HG03060 (cell line): Measurements from ENCODE around the gene KRTAP10-8.
"Not testable (repeated sequence)": the region's sequence is repeated elsewhere in the genome, so short reads cannot be mapped to it uniquely, and the experiment has no call there.

ENCODE experiments used
- ATAC-seq: cut with Tn5 transposase; IDR thresholded peaks from one replicate; pipeline ENCODE4 v1.9.1; 2021; ENCODE audit warnings: low read depth, moderate number of reproducible peaks; ENCODE audit not compliant: unreplicated experiment

Gene KRTAP10-8

DNA sequence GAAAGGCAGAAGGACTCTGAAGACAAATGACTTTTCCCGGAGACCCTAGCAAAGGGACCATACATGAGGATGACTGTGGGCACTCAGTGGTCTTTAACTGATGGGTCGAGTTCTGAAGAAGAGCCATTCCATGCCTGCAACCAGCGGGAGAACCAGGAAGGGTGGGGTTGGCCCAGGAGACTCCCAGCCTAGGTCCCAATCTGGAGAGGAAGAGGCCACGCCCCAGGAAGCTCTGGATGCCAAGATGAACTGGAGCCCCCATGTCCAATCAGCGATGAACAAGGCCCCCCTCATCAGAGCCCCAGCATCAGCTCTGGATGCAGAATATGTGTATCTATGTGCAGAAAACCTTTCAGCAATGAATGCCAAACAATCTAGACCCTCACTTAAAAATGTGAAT lies 28.9 kb downstream of the KRTAP10-8 start:
- ATAC-seq: no peak

DNA sequence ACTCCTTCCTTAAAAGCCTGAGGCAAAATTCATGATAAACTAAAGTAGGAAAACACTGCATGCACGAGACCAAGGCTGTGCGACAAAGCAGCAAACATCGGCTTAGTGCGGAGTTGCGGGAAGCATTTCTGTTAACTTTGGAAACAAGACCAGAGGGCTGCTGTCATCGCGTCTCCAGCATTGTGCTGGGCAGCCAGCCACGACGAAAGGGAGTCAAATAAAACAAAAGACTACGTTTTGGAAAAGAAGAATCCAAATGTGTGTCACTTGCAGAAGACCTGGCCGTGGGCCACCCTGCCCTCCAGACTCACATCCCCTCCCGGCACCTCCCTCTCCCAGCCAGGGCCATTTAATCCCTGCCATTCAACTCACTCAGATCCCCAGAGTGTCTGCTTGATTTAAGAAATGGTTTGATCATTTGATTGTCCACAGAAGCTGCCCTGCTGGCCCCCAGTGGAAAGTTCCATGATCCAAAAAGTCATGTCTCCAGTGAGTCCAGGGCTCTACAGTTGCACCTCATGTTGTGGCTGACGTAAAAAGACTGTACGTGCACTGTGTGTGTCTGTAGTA lies 31.9 kb downstream of the KRTAP10-8 start:
- ATAC-seq: no peak

DNA sequence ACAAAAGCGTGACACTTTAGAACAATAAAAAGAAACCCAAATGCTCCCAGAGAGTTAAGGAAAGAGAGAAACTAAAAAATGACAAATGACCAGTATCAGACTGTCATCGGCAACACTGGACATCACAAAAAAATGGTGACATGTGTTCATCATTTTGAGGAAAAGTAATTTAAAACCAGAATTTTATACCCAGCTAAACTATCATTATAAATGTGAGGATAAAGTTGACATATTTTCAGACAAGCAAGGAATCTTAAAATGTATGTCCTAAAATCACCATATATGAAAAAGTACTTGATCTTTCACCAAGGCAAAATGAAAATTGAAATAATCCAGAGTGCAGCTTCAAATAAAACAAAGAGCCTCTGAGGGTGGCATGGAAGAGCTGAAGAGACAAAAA lies 33.0 kb downstream of the KRTAP10-8 start:
- no peak for ATAC-seq

DNA sequence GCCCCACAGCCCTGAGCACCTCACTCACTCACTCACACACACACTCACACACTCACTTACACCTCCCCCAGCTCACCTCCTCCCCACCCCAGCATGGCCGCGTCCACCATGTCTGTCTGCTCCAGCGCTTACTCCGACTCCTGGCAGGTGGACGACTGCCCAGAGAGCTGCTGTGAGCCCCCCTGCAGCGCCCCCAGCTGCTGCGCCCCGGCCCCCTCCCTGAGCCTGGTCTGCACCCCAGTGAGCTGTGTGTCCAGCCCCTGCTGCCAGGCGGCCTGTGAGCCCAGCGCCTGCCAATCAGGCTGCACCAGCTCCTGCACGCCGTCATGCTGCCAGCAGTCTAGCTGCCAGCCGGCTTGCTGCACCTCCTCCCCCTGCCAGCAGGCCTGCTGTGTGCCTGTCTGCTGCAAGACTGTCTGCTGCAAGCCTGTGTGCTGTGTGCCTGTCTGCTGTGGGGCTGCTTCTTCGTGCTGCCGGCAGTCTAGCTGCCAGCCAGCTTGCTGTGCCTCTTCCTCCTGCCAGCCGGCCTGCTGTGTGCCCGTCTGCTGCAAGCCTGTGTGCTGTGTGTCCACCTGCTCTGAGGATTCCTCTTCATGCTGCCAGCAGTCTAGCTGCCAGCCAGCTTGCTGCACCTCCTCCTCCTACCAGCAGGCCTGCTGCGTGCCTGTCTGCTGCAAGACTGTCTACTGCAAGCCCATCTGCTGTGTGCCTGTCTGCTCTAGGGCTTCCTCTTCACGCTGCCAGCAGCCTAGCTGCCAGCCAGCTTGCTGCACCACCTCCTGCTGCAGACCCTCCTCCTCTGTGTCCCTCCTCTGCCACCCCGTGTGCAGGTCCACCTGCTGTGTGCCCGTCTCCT lies 34.7 kb downstream of the KRTAP10-8 start, which contains the start of gene KRTAP10-11:
Gene KRTAP10-11, plus strand, starts transcription at position 49 of the 856 bp plus-strand sequence. Its CDS starts 45 bp downstream, at position 94.
- not testable (repeated sequence) for ATAC-seq

DNA sequence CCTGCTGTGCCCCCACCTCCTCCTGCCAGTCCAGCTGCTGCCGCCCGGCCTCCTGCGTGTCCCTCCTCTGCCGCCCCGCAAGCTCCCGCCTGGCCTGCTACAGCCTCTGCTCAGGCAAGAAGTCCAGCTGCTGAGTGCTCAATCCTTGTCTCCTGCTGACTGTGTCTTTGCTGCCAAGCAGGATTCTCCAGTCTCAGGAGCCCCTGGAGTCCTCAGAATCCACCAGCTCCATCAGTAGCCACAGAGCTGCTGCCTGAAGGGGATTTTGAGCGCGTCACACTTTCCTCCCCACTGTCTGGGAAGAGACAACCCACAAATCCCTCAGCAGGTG lies 35.3 kb downstream of the KRTAP10-8 start:
- no peak for ATAC-seq

DNA sequence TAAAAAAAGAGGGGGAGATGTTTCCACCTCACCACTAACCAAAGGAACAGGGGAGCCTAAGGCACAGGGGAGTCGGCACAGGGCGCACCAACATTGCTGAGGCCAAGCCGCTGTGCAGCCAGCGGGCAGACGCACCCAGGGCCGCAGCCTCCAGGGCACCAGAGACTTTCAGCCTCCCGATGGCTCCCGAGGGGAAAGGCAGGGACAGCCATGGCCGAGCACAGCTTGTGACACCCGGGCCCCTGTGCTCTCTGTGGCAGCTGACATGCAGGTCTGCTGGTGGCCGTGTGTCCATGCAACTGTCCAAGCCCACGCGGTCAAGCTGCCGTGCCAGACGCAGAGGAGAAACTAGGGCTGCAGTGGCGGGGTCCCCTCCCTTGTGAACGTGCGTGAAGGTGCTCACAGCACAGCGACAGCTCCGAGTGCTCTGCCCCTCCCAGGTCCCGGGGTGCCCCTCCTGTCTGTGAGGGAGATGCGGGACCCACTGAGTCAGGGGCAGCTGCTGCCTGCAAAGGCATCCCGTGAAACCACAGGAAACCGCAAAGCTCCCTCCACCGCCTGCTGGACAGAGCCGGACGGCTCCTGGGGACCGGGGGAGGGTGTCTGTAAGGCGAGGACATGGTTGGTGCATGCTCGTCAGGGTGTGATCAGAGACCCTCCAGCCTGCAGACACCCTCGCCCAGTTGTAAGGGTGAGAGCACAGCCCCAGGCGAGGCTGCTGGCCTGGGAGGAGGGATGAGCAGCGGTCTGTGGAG lies 36.9 kb downstream of the KRTAP10-8 start:
- ATAC-seq: no peak

DNA sequence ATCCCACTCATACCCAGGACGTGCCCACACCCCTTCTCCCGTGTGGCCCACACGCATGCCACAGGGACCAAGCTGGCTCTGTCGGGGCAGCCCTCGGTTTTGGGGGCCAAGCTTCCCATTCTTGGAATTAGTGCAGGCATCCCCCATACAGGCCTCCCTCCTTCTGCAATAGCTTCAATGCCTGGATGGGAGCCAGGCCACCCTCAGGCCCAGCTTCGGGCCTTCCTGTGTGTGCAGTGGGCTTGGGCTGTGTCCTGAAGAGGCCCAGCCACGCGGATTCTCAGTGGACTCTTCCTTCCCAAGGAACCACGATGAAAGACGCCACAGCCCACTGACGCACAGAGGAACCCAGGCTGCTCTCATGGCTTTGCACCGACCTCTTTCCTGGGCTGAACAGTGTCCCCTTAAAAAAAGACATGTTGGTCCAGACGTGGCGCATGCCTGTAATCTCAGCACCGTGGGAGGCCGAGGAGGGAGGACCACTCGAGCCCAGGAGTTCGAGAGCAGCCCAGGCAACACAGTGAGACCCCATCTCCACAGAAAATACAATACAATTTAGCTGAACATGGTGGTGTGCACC lies 37.7 kb downstream of the KRTAP10-8 start:
- ATAC-seq: no peak

DNA sequence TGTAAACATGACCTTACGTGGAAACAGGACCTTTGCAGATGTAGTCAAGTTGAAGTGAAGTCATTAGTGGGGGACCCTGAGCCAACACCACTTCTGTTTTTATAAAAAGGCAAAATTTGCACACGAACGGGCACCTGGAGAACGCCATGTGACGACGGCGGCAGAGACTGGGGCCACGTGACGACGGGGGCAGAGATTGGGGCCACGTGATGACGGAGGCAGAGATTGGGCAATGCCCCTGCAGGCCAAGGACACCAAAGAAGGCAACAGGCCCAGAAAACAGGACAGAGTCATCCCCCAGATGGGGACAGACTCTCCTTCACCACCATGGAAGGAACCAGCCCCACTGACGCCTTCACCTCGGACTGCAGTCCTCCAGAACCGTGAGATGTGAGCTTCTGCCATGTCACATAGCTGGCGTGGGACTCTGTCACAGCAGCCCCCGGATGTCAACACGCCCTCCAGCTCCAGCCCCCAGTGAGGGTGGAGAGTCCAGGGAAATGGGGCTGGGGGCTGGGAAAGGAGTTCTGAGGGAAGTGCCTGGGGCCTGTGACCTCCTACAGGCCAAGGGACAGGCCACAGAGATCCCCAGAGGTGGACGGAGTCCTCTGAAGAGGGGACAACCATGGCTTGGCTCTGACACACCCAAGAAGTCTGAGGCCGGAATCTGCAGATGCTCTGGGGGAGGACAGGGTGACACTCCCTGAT lies 38.5 kb downstream of the KRTAP10-8 start:
- no peak for ATAC-seq

DNA sequence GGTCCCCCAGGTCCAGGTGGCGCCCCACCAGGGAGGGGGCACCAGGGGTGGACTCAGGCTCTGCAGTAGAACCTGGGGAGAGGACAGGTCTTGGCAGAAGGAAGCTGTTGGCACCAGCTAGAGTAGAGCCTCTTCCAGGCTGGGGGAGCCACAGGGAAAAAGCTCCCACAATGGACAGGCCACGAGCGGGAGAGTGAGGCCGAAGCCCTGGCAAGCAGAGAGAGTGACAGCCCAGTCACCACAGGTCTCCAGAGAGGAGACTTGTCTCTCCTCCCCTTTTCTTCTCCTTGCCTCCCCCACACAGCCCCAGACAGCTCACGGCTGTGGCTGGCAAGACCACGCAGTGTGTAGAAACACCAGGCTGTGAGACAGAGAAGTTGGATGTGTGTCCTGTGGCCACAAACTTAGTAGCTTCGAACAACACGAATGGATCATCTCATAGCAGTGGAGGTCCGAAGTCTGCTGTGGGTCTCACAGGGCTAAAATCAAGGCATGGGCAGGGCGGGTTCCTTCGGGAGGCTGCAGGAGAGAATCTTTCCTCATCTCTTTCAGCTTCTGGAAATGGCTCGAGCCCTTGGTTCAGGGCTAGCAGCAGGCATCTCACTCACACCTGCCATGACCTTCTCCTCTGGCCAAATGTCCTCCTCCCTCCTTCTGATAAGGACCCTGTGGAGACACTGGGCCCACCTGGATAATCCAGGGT lies 39.2 kb downstream of the KRTAP10-8 start:
- ATAC-seq: no peak

DNA sequence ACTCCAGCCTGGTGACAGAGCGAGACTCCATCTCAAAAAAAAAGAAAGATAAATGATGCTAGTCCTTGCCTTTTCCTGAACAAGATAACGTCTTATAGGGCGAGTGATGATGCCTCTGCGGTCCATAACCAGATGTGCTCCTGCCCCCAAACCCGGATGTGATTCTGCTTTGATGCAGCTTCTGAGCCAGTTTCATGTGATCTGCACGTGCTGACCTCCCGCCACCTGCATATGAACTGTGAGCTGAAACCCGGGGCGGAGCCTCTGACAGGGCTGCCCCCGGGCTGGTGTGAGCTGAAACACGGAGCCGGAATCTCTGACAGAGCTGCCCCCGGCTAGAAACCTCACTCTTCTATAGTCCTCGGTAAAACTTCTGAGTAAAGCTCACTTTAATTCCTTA lies 41.2 kb downstream of the KRTAP10-8 start:
- no peak for ATAC-seq

DNA sequence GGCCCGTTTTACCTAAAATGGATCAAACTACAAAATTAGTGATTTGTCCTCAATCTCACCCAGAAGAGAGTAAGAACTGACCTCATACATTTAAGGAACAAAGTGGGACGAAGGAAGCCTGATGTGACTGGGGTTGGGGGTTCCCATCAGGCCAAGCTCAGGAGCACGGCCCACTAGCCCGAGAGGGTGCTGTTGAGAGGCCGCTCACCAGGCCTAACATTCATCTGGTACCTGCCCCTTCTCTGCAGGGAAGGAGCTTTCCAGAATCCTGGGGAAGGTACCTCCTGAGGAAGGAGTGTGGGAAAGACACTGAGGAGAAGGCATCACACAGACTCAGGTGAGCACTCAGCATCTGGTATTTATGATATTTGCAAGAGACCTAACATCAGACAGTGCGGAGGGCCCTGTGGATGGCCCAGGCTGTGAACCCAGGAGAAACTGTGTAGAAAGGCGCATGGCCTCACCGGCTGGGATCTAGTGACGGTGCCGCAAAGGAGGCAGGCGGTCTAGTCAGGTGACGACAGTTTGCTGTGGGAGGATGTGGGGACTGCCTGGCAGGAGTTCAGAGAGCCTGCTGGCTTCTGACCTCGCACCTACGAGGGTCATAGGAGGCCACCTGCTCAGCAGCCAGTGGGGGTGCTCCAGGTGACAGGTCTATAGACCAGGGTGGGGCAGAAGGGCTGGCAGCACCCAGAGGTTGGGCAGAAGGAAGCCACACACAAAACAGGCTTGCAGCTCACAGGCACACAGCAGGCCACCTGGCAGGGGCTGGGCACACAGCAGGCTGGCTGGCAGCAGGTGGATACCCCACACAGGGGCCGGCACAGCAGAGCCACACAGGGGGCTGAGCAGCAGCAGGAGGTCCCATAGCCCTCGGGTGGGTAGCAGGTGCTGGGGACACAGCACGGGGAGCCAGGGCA lies 42.0 kb downstream of the KRTAP10-8 start:
- ATAC-seq: no peak

DNA sequence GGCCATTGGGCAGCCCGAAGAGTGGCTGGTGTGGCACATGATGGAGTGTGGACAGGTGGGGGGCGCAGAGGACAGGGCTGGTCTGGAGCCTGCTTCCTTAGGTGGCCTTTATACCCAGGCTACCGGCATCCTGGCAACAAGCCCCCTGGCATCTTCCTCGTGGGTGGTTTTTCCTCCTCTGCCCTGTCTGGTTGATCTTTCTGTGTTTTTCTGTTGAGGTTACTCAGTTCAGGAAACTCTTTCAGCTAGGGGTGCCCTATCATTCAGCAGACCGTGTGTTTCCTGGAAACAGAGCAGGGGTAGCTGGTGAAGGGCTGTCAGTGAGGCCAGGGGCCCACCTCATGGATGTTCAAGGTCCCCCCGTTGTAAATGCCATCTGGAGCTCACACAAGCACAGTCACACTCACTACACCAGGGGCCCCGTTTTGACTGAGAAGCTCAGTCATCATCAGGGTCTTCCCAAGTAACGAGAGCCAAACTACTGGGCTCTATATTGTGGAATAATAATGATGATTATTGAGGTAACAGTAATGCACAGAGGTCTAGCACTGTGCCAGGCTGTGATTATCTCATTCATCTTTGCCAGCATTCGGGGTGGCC lies 42.8 kb downstream of the KRTAP10-8 start, which contains the start of gene KRTAP12-4:
Gene KRTAP12-4, minus strand, starts transcription at position 84 of the 600 bp plus-strand sequence. Its CDS starts 45 bp downstream, at position 39.
- ATAC-seq: no peak

DNA sequence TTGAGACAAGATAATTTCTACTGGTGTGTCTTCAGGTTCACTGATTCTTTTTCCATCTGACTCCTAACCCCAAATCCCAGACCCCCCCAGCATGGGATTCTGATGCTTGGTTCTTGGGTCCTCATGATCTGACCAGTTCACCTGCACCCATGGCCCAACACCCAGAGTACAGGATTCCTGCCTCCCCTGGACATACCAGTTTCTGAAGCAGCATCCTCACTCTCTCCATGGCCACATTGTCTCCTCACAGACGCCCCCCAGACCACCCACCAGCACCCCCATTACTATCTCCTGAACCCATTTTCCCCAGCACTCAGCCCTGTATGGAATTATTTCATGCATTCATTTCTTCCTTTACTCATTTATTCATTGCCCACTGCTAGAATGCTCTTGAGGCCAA lies 45.0 kb downstream of the KRTAP10-8 start:
- no peak for ATAC-seq

DNA sequence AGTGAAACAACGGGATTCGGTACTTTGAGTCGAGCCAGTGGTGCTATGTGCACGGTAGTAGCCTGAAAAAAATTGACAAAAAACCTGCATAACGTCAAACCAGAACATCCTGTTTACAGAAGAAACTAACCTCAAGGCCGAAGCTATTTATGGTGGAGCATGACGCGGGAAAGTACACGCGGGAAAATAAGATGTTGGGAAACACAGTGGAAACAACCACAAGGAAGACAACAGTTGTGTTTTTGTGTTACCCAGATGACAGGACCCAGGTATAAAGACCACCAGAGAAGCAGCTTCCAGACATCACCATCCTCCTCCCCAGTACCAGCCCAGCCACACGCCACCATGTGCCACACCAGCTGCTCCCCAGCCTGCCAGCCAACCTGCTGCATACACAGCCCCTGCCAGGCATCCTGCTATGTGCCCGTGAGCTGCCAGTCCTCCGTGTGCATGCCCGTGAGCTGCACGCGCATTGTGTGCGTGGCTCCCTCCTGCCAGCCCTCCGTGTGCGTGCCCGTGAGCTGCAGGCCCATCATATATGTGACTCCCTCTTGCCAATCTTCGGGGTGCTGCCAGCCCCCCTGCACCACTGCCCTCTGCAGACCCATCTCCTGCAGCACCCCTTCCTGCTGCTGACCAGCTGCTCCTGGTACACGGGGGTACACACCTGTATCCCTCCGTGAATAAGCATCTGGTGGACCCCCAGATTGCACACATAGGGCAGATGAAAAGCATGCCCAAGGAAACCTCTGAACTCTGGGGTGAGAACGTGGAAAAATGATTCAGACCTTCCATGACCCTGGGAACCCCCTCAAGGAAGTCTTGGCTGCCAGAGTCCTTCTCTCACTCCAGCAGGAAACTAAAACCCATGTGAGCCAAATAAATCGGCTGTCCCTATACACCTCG lies 46.0 kb downstream of the KRTAP10-8 start, which contains the start of gene KRTAP12-3:
Gene KRTAP12-3, plus strand, starts transcription at position 298 of the 906 bp plus-strand sequence. Its CDS starts 48 bp downstream, at position 346.
- no peak for ATAC-seq

DNA sequence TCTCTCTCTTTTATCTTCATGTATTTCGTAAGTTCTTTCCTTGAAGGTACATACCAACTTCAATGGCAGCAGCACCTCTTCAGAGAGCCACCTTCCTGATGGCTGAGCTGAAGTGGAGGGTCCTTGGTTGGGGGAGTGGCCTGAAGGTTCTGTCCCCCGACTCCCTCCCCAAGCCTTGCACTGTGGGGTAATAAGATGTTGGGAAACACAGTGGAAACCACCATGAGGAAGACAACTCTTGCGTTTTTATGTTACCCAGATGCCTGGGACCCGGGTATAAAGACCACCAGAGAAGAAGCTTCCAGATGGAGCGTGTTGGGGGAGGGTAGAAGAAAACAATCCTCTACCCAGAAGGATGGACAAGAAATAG lies 46.6 kb downstream of the KRTAP10-8 start:
- no peak for ATAC-seq

DNA sequence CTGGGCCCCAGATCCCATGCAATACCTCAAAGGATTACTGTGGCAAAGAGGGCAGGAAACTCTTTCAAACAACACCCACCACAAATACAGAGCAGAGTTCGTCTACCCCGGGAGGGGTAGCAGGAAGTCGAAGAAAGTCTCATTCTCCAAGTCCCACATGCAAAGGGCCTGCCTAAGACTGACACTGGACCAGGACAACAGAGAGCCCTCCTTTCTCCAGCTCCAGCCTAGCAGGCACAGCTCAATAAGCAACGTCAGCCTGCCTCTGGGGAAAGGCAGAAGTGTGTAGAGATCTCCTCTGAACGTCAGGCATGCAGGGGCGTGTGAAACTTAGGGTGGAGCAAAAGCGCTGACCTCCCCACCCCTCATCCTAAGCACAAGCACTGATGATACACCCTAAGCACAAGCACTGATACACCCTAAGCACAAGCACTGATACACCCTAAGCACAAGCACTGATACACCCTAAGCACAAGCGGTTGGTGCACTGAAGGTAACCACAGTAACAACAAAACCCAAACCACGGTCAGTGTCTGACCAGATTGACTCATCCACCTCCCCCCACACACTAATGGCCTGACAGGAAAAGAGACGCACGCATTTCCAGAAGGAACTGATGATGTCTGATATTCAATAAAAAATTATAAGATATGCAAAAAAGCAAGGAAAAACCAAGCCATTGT lies 47.2 kb downstream of the KRTAP10-8 start:
- no peak for ATAC-seq

DNA sequence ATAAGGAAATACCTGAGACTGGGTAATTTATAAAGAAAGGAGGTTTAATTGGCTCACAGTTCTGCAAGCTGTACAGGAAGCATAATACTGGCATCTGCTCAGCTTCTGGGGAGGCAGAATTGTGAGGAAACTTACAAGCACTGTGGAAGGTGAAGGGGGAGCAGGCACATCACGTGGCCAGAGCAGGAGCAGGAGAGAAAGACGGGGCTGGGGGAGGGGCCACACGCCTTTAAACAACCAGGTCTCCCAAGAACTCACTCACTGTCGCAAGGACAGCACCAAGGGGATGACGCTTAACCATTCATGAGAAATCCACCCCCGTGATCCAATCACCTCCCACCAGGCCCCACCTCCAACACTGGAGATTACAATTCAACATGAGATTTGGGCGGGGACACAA lies 49.7 kb downstream of the KRTAP10-8 start:
- not testable (repeated sequence) for ATAC-seq
